Mucosa of rectum (tissue), 2 donors: ENCODE data around the gene SAMD4A.
"Not testable (repeated sequence)": the region's sequence is repeated elsewhere in the genome, so short reads cannot be mapped to it uniquely, and the experiment has no call there.

Experiments used
- H3K27ac ChIP-seq, 2 donors: one replicate each; pipeline ENCODE4 v1.7.0; 2013; ENCODE audit warnings: inconsistent platforms in 2 of 2, low read depth in 2 of 2, low read length in 2 of 2
- H3K27me3 ChIP-seq, 2 donors: one replicate each; pipeline ENCODE4 v1.7.0; 2013; ENCODE audit warnings: low read length in 2 of 2; ENCODE audit not compliant: control insufficient read depth in 2 of 2, insufficient read depth in 2 of 2
- H3K36me3 ChIP-seq, 2 donors: one replicate each; pipeline ENCODE4 v1.7.0; 2013; ENCODE audit warnings: low read length in 2 of 2; ENCODE audit not compliant: control insufficient read depth in 2 of 2, insufficient read depth in 2 of 2
- H3K4me1 ChIP-seq, 2 donors: one replicate each; pipeline ENCODE4 v1.7.0; 2013; ENCODE audit warnings: low read length in 2 of 2, mild to moderate bottlenecking in 1 of 2; ENCODE audit not compliant: control insufficient read depth in 2 of 2, insufficient read depth in 2 of 2
- H3K4me3 ChIP-seq, 2 donors: one replicate each; pipeline ENCODE4 v1.7.0; 2013; ENCODE audit warnings: low read length in 2 of 2
- H3K9ac ChIP-seq, 2 donors: one replicate each; pipeline ENCODE4 v1.7.0; 2013; ENCODE audit warnings: low read length in 2 of 2, low read depth in 1 of 2, mild to moderate bottlenecking in 1 of 2
- H3K9me3 ChIP-seq, 2 donors: one replicate each; pipeline ENCODE4 v1.7.0; 2013; ENCODE audit warnings: low read length in 2 of 2; ENCODE audit not compliant: control insufficient read depth in 2 of 2
- donor health status: healthy.
- donor health status: Normal muscosa, but diverticular disease.

The SAMD4A gene

DNA sequence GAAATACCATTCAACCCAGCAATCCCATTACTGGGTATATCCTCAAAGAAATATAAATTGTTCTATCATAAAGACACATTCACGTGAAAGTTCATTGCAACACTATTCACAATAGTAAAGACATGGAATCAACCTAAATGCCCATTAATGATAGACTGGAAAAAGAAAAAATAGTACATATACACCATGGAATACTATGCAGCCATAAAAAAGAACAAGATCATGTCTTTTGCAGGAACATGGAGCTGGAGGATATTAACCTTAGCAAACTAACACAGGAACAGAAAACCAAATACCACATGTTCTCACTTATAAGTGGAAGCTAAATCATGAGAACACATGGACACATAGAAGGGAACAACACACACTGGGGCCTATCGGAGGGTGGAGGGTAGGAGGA lies 234.6 kb downstream of the SAMD4A start:
- H3K36me3 ChIP-seq, H3K4me3 ChIP-seq, H3K9ac ChIP-seq, H3K9me3 ChIP-seq, H3K27me3 ChIP-seq, H3K27ac ChIP-seq, H3K4me1 ChIP-seq: not testable (repeated sequence)

DNA sequence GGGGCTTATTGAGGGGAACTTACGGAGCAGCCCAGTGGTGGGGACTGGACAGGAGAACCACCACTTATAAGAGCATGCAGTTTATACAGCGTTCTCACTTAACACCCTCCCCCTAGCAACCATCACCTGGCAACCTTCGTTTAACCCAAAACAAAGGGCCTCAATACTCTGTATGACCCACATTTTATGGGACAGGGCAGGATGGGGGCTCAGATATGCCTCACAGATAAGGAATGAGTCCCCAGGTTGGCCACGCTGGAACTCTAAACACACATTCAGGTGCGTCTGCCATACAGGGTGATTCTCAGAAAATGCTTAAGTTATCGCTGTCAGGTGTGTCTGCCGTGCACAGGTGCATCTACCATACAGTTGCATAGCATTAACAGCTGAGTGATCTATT lies 236.5 kb downstream of the SAMD4A start:
- no peaks in the 10 kb centered on the region for H3K9me3 ChIP-seq
- H3K36me3 ChIP-seq: no peaks in the 10 kb centered on the region
- H3K9ac ChIP-seq: no peak overlapping the region
- H3K4me1 ChIP-seq: peaks cover 0 to 2% of the 10 kb centered on the region in 2 donors
- H3K27me3 ChIP-seq: no peaks in the 10 kb centered on the region
- no peak overlapping the region for H3K27ac ChIP-seq
- no peak overlapping the region for H3K4me3 ChIP-seq

DNA sequence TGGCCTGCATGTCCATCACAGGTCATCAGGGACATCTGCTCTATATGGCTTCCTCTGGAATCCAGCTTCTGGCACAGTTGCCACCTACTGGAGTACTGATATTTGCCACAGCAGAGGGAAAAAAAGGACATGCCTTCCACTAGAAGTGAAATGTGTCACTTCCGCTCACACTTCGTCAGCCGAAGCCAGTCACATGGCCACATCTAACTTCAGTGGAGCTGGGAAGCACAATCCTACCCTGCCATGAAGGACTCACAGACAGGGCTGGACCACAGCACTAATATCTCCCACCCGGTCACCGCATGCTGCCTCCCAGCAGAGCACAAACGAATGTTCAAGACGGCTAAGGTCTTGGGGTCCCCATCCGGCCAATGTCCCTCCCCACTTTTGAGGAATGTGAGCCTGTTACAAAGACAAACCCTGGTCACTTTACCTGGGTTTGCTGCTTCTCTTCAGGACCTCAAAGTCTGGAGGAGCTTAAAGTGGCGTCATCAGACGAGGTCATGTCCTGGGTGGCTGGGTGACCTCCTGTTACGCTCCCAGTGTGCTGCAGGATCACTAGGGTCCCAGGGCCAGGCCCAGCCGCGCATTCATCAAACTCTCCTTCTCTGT lies 237.1 kb downstream of the SAMD4A start:
- Histone ChIP-seq H3K36me3 (no peaks in the 10 kb centered on the region), H3K27ac (no peak overlapping the region), H3K4me3 (no peak overlapping the region)

DNA sequence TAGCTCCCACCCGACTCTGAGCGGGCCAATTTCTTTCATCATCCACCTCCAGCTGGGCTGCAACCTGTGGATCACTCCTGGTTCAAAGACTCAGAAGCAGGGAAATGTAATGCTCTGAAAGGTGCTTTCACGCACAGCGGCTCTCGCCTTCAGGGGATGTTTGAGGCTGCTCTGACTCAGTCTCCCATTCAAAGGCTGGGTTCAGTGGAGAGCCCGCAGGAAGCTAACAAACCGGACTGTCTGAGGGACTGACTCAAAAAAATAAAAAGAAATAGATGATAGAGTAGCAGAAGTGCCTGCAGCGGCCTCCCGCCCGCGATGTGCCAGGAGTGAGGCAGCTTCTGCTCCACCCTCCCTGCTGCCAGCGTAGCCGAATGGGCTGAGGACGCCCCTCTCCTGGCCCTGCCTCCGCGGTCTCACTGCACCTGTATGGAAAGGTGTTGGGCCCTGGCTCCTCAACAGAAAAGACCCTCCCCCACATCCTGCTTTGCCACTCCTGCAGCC lies 237.7 kb downstream of the SAMD4A start:
- H3K9me3 ChIP-seq: no peaks in the 10 kb centered on the region
- H3K27me3 ChIP-seq: no peaks in the 10 kb centered on the region
- no peak overlapping the region for H3K4me3 ChIP-seq
- no peak overlapping the region for H3K27ac ChIP-seq
- no peaks in the 10 kb centered on the region for H3K36me3 ChIP-seq
- peaks cover 0 to 2% of the 10 kb centered on the region in 2 donors for H3K4me1 ChIP-seq
- no peak overlapping the region for H3K9ac ChIP-seq

More for the DNA sequence above, 237.1 kb downstream of the SAMD4A start:
- H3K4me1 ChIP-seq: peaks cover 0 to 2% of the 10 kb centered on the region in 2 donors
- no peaks in the 10 kb centered on the region for H3K27me3 ChIP-seq
- no peaks in the 10 kb centered on the region for H3K9me3 ChIP-seq
- no peak overlapping the region for H3K9ac ChIP-seq

DNA sequence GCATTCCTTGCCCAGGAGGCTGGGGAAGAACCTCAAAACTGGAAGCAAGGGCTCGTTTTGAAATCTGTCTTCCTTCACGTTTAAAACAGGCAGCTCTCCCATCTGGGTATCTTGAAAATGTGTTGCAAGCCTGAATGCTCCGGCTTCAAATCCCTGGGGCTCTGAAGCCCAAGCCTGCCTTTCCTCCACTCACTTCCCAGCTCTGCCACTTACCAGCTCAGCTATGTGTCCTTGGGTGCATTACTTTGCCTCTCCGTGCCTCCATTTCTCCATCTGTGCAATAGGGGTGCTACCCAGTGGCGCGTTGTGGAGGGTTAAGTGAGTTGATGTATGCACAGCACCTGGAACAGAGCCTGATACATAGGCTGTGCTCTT lies 238.1 kb downstream of the SAMD4A start:
- no peaks in the 10 kb centered on the region for H3K27me3 ChIP-seq

DNA sequence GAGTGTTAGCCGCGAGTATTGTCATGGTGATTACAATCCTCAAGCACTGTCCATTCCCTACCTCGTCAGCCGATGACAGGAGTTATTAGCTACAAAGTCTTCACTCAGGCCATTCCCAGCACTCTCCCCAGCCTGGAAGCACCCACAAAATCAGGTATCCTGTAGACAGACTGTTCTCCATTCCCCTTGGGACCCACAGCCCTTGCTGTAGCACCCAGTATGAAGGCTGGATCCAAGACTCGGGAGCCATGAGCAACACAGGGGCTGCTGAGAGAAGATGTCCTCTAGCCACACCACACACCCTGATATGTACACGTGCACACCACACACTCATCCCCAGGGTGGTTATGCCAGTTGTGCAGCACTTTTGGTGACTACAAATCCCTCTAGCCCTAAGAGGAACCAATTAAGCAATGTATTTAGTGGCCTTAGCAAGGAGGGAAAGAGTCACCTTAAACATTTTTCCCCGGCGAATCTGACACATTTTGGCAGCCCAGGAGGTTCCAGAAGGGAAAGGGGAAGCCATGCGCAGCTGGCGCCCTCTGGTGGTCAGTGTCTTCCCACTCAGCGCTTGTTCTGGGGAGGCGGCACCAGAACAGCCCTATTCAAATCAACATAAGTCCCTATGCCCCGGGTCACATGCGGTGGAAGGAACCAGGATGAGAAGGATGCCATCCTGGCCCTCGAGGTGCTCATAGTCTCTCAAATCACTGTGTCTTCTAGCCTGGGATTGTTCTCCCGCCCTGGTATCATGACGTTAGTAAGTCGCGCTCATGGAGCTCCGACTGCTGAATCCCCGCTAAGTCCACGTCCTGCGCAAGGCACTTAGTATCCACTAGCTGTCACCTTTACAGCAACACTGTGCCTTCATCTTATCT lies 238.8 kb downstream of the SAMD4A start:
- no peak overlapping the region for H3K9ac ChIP-seq
- H3K36me3 ChIP-seq: no peaks in the 10 kb centered on the region
- no peaks in the 10 kb centered on the region for H3K9me3 ChIP-seq
- H3K4me3 ChIP-seq: no peak overlapping the region
- peaks cover 0 to 2% of the 10 kb centered on the region in 2 donors for H3K4me1 ChIP-seq
- H3K27ac ChIP-seq: no peak overlapping the region
- no peaks in the 10 kb centered on the region for H3K27me3 ChIP-seq

More for the DNA sequence above, 238.1 kb downstream of the SAMD4A start:
- Histone ChIP-seq H3K36me3 (no peaks in the 10 kb centered on the region), H3K4me3 (no peak overlapping the region), H3K4me1 (peaks cover 0 to 2% of the 10 kb centered on the region in 2 donors), H3K9ac (no peak overlapping the region), H3K9me3 (no peaks in the 10 kb centered on the region), H3K27ac (no peak overlapping the region)

DNA sequence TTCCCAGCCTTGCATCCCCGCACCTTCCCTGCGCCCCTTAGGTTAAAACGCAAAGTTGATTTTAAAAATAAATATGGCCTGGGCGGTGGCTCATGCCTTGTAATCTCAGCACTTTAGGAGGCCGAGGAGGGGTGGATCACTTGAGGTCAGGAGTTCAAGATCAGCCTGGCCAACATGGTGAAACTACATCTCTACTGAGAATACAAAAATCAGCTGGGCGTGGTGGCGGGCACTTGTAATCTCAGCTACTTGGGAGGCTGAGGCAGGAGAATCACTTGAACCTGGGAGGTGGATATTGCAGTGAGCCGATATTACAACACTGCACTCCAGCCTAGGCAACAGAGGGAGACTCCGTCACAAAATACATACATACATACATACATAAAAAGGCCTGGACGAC lies 239.7 kb downstream of the SAMD4A start:
- Histone ChIP-seq H3K4me1 (peaks cover 0 to 2% of the 10 kb centered on the region in 2 donors), H3K27ac (no peak overlapping the region), H3K9ac (no peak overlapping the region), H3K4me3 (no peak overlapping the region), H3K9me3 (no peaks in the 10 kb centered on the region), H3K36me3 (no peaks in the 10 kb centered on the region), H3K27me3 (no peaks in the 10 kb centered on the region)

DNA sequence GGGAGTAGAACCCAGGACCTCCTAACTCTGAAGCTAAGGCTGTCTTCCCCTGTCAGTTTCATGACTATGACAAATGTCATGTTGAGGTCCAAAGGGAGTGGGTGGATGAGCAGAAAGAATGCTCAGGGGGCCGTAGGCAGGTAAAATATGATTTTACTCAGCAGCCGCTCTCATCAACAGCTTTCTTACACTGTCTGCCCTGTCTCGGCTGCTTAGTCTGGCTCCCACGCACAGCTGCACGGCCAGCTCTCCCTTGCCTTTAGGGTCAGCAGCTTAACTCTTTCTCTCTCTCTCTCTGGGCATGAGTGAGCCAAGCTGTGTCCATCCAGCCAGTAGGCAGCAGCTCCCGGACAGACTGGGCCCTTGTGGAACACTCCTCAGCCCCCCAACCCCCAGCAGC lies 240.5 kb downstream of the SAMD4A start:
- H3K4me3 ChIP-seq: no peak overlapping the region
- H3K27ac ChIP-seq: no peak overlapping the region
- no peaks in the 10 kb centered on the region for H3K9me3 ChIP-seq
- H3K36me3 ChIP-seq: no peaks in the 10 kb centered on the region
- peaks cover 0 to 2% of the 10 kb centered on the region in 2 donors for H3K4me1 ChIP-seq
- no peak overlapping the region for H3K9ac ChIP-seq
- no peaks in the 10 kb centered on the region for H3K27me3 ChIP-seq

DNA sequence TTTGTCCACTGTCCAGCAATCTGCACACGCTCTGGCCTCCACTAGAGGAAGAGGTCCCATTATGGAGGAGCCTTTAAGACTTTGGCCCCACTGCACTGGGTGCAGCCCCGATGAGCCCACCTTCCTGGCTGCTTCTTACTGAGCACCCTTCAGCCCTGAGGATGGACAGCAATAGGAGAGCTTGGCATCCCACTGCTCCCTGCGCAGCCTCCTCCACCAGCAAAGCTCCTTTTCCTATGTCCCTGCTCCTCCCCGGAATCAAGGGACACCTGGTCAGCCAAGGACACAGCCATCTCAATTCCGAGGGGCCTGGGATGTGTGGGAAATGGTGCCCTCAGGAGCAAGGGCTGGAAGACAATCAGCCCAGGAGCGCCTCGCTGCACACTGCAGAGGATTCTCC lies 241.0 kb downstream of the SAMD4A start:
- Histone ChIP-seq H3K27me3 (no peaks in the 10 kb centered on the region), H3K4me3 (no peak overlapping the region), H3K4me1 (peaks cover 0 to 2% of the 10 kb centered on the region in 2 donors), H3K9ac (no peak overlapping the region), H3K36me3 (no peaks in the 10 kb centered on the region), H3K27ac (no peak overlapping the region), H3K9me3 (no peaks in the 10 kb centered on the region)

DNA sequence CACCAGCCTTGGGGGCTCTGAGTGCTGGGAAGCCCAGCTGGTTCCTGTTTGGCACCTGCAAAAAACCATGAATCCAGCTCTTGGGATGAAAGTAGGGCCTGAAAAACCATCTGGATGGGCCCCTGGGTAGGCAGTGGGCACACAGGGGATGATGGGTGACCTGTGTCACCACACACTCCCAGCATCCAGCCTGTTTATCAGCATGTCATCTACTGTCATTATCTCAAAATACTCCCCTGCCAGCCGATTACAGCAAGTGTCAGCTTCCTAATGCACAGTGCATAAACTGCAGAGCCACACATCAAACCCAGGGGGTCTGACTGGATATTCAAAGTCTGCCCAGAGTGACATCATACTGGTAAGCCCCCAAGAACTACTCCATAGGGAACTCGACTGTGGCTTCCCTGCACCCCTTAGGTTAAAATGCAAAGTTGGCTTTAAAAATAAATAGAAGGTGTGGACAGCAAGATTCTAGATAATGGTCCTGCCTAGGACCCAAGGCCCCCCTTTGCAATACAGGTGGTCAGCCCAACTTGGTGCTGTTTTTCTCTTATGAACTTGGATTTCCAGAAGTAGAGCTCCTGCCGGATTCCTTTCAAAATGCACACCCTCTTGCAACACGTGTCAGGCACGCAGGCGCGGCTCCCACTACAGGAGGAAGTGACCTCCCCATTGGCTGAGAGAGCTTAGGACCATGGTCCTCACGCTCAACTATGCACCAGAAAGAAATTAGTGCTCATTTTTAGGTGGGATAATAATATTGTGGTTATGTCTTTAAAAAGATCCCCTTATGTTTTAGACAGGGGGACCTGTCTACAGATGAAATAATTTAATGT lies 241.6 kb downstream of the SAMD4A start:
- H3K4me3 ChIP-seq: no peak overlapping the region
- H3K27me3 ChIP-seq: no peaks in the 10 kb centered on the region
- peaks cover 0 to 2% of the 10 kb centered on the region in 2 donors for H3K4me1 ChIP-seq

More for the DNA sequence above, 241.6 kb downstream of the SAMD4A start:
- no peak overlapping the region for H3K27ac ChIP-seq
- H3K9me3 ChIP-seq: no peaks in the 10 kb centered on the region
- no peak overlapping the region for H3K9ac ChIP-seq
- H3K36me3 ChIP-seq: no peaks in the 10 kb centered on the region
